Fibroblast of lung (primary cell): Measurements from ENCODE around the gene CCDC146. TPM values are rescaled to one million over a fixed set of nuclear protein-coding genes. Genes with fewer than 3 reads are reported as not detected.
"Not testable (repeated sequence)": the region's sequence is repeated elsewhere in the genome, so short reads cannot be mapped to it uniquely, and the experiment has no call there.

ENCODE experiments used
- DNase-seq, 2 donors: peaks; one replicate each; pipeline versions ENCODE4 v3.0.0 to v3.0.0-alpha.2; 2010; ENCODE audit warnings: low read depth in 2 of 2
- H2AFZ ChIP-seq: 2 replicates; pipeline ENCODE4 v1.5.1; 2012; ENCODE audit warnings: low read length, control low read depth, inconsistent platforms
- H3K27ac ChIP-seq: 2 replicates; pipeline ENCODE4 v1.5.1; 2011; ENCODE audit warnings: low read length, control low read depth; ENCODE audit not compliant: insufficient read depth
- H3K27me3 ChIP-seq: 2 replicates; pipeline ENCODE4 v1.5.1; 2011; ENCODE audit warnings: mild to moderate bottlenecking, low read length; ENCODE audit not compliant: control insufficient read depth, insufficient read depth
- H3K36me3 ChIP-seq: 2 replicates; pipeline ENCODE4 v1.5.1; 2011; ENCODE audit warnings: low read length; ENCODE audit not compliant: control insufficient read depth, insufficient read depth
- H3K4me1 ChIP-seq: 2 replicates; pipeline ENCODE4 v1.5.1; 2011; ENCODE audit warnings: low read length; ENCODE audit not compliant: control insufficient read depth, insufficient read depth; ENCODE audit errors: extremely low read depth
- H3K4me2 ChIP-seq: 2 replicates; pipeline ENCODE4 v1.5.1; 2011; ENCODE audit warnings: low read length, control low read depth; ENCODE audit not compliant: insufficient read depth; ENCODE audit errors: extremely low read depth
- H3K4me3 ChIP-seq, 4 experiments: fragments of 200-600 bp in 1 of 4; sonication (generic) in 1 of 4; replicated peaks in 1 of 4; 2 replicates each; pipeline ENCODE4 v1.5.1; 2011 to 2016; ENCODE audit warnings: low read length in 4 of 4, low read depth in 3 of 4, mild to moderate bottlenecking in 3 of 4, control low read depth in 2 of 4, inconsistent platforms in 1 of 4, mixed read lengths in 1 of 4; ENCODE audit not compliant: insufficient read depth in 1 of 4; ENCODE audit errors: control extremely low read depth in 1 of 4
- H3K79me2 ChIP-seq: 2 replicates; pipeline ENCODE4 v1.5.1; 2012; ENCODE audit warnings: mild to moderate bottlenecking, low read length, inconsistent platforms; ENCODE audit not compliant: control insufficient read depth, insufficient read depth
- H3K9ac ChIP-seq: 2 replicates; pipeline ENCODE4 v1.5.1; 2011; ENCODE audit warnings: mild to moderate bottlenecking, low read length, control low read depth; ENCODE audit not compliant: insufficient read depth
- H3K9me3 ChIP-seq: 2 replicates; pipeline ENCODE4 v1.5.1; 2012; ENCODE audit warnings: low read depth, low read length; ENCODE audit not compliant: control insufficient read depth, insufficient read depth
- H4K20me1 ChIP-seq: 2 replicates; pipeline ENCODE4 v1.5.1; 2011; ENCODE audit warnings: low read length; ENCODE audit not compliant: control insufficient read depth, insufficient read depth; ENCODE audit errors: extremely low read depth
- polyA minus RNA-seq: library from RNA; depleted of rRNA, polyadenylated mRNA; stranded (reverse); fragments of >200 nt; gene quantifications from 2 replicates; pipeline ENCODE4 v1.2.3, GENCODE V29; 2011; ENCODE audit warnings: low replicate concordance
- polyA plus RNA-seq, 2 donors: library from polyadenylated mRNA; depleted of rRNA in 1 of 2; stranded (reverse) in 1 of 2; unstranded in 1 of 2; fragments of >200 nt; gene quantifications; 2 replicates each; pipeline ENCODE4 v1.2.1, GENCODE V29; 2011 to 2012; ENCODE audit warnings: missing spikeins in 1 of 2
- total RNA-seq: library from RNA; depleted of rRNA; stranded (reverse); fragments of >200 nt; gene quantifications from 2 replicates; pipeline ENCODE4 v1.2.1, GENCODE V29; 2014

CCDC146 gene, protein sequence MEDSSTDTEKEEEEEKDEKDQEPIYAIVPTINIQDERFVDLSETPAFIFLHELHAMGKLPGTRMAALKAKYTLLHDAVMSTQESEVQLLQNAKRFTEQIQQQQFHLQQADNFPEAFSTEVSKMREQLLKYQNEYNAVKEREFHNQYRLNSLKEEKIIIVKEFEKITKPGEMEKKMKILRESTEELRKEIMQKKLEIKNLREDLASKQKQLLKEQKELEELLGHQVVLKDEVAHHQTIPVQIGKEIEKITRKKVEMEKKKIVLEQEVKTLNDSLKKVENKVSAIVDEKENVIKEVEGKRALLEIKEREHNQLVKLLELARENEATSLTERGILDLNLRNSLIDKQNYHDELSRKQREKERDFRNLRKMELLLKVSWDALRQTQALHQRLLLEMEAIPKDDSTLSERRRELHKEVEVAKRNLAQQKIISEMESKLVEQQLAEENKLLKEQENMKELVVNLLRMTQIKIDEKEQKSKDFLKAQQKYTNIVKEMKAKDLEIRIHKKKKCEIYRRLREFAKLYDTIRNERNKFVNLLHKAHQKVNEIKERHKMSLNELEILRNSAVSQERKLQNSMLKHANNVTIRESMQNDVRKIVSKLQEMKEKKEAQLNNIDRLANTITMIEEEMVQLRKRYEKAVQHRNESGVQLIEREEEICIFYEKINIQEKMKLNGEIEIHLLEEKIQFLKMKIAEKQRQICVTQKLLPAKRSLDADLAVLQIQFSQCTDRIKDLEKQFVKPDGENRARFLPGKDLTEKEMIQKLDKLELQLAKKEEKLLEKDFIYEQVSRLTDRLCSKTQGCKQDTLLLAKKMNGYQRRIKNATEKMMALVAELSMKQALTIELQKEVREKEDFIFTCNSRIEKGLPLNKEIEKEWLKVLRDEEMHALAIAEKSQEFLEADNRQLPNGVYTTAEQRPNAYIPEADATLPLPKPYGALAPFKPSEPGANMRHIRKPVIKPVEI
- total RNA-seq (2.8 and 3.6 TPM in 2 replicates), polyA plus RNA-seq (1.2 and 1.6 TPM in 2 replicates), polyA minus RNA-seq (not detected in 2 replicates)
- 0.74 and 1.5 TPM in 2 replicates for polyA plus RNA-seq (2012)

DNA sequence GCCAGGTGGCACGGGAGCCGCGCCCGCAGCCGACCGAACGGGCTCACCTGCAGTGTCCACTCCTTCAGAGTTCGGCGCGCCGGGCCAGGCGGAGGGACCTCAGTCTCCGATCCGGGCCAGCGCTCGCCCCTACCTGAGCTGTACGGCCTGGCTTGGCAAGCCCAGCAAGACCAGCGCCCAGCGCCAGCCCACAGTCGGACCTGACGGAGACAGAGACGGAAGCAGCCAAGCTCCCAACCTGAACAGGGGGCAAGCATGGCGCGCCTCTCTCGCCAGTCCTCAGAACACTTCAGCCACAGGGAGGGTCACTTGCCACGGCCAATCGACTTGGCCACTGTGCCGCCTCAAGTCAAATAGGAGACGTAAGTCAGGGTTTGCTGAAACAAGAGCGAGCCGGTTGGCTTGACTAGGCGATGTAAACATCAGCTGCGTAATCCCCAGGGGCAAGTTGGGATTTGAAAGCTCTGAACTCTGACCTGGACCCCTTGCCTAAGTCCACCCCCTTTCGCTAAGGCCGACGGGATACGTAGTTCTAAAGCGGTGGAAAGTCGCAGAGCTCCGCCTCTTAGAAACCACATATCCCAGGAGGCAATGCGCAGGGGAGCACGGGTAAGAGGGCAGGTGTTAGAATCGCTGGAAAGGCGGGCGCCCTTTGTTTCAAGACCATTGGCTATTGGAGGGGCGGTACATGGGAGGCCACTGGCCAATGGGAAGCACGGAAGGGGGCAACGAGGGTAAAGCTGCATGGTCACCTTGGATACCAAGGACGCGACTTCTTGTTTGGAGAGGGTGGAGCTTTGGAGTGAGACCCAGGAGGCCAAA lies at the start of gene CCDC146:
TSS of gene CCDC146 (plus strand) at position 756 of the 822 bp plus-strand sequence. CDS start 45,054 bp downstream, outside the sequence.
- peak within 1 kb of the TSS; percentile 74 for H3K9ac ChIP-seq
- H3K36me3 ChIP-seq, H3K4me1 ChIP-seq, H3K9me3 ChIP-seq, H3K79me2 ChIP-seq, H4K20me1 ChIP-seq, H3K27me3 ChIP-seq: not testable (repeated sequence)
- H3K4me3 ChIP-seq, result peak within 1 kb of the TSS; percentile 72 to 82 (median 74)
- peak within 1 kb of the TSS; percentile 74 for H2AFZ ChIP-seq
- peak within 1 kb of the TSS; percentile 69 for H3K27ac ChIP-seq
- peak within 1 kb of the TSS; percentile 75 for H3K4me2 ChIP-seq
- DNase-seq, result peak; percentile 98 to 99

- not testable (repeated sequence) for H3K9me3 ChIP-seq, H3K36me3 ChIP-seq, H3K27ac ChIP-seq, H3K4me1 ChIP-seq, H2AFZ ChIP-seq, H3K79me2 ChIP-seq, H3K9ac ChIP-seq, H3K27me3 ChIP-seq, H3K4me3 ChIP-seq, H4K20me1 ChIP-seq, H3K4me2 ChIP-seq
- DNase-seq, result peak; percentile 12 to 20
Observed at GRCh38 chr7:77074786-77075396, 47.5 kb upstream of the CCDC146 start.

- not testable (repeated sequence) for H3K9me3 ChIP-seq, H3K36me3 ChIP-seq, H3K4me3 ChIP-seq, H3K9ac ChIP-seq, H4K20me1 ChIP-seq, H3K4me1 ChIP-seq, H3K79me2 ChIP-seq, H3K4me2 ChIP-seq, H3K27me3 ChIP-seq, H2AFZ ChIP-seq, H3K27ac ChIP-seq, DNase-seq
Observed at GRCh38 chr7:77077060-77077459, 45.4 kb upstream of the CCDC146 start.

DNA sequence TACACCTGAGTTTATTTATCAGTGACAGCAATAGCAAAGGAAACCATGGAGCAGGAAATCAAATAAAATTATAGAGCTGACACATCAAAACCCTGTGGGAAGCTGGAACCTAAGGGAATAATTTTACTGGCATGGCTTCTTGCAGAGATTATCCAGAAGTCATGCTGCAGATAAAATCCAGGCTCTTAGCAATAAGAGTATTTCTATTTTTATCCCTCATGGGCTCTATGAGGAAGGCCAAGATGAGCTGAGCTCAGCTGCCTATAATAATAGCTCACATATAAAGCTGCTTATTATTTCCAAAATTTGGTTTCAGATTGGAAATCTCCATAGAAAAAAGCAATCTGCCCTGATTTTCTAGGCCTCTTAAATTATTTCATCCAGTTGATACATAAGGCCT lies 43.3 kb upstream of the CCDC146 start:
- not testable (repeated sequence) for H3K9me3 ChIP-seq, H3K27me3 ChIP-seq, DNase-seq, H3K79me2 ChIP-seq, H3K27ac ChIP-seq, H3K36me3 ChIP-seq, H2AFZ ChIP-seq, H3K4me3 ChIP-seq, H3K4me2 ChIP-seq, H3K9ac ChIP-seq, H4K20me1 ChIP-seq, H3K4me1 ChIP-seq

DNA sequence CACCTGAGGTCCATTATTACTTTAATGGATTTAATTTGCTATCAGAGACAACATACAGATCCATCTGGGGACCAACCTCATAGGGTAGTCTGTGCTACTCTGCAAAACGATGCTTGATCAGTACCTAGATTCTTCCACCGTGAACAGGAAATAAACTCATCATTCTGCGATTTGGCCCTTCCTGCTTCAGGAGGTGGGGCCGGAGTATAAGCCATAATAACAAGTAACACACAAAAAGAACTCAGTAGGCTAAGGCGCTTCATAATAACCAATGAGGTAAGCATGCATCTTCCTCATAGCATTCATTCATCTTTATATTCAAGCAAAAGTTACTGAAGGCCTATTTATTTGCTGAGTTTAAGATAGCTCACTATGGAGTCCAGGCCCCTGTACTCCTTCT lies 42.8 kb upstream of the CCDC146 start:
- H3K79me2 ChIP-seq, H3K36me3 ChIP-seq, H3K4me2 ChIP-seq: not testable (repeated sequence)

GRCh38 chr7:77080236-77080635 lies 42.2 kb upstream of the CCDC146 start:
- H3K36me3 ChIP-seq, H3K9ac ChIP-seq, H4K20me1 ChIP-seq, H3K4me3 ChIP-seq, H3K4me2 ChIP-seq, H3K27ac ChIP-seq, DNase-seq, H3K4me1 ChIP-seq, H3K9me3 ChIP-seq, H3K27me3 ChIP-seq, H3K79me2 ChIP-seq, H2AFZ ChIP-seq: not testable (repeated sequence)

More for the DNA sequence above, 42.8 kb upstream of the CCDC146 start:
- not testable (repeated sequence) for DNase-seq, H3K9me3 ChIP-seq, H3K9ac ChIP-seq, H4K20me1 ChIP-seq, H2AFZ ChIP-seq, H3K4me3 ChIP-seq, H3K4me1 ChIP-seq, H3K27ac ChIP-seq, H3K27me3 ChIP-seq
